Raji (cell line): Measurements from ENCODE around the gene KISS1.

Experiments used
- POLR2A ChIP-seq: IDR thresholded peaks from 2 replicates; pipeline ENCODE4 v1.6.1; 2011; ENCODE audit warnings: low read depth, low read length, control low read depth; ENCODE audit not compliant: insufficient read depth

KISS1 gene

DNA sequence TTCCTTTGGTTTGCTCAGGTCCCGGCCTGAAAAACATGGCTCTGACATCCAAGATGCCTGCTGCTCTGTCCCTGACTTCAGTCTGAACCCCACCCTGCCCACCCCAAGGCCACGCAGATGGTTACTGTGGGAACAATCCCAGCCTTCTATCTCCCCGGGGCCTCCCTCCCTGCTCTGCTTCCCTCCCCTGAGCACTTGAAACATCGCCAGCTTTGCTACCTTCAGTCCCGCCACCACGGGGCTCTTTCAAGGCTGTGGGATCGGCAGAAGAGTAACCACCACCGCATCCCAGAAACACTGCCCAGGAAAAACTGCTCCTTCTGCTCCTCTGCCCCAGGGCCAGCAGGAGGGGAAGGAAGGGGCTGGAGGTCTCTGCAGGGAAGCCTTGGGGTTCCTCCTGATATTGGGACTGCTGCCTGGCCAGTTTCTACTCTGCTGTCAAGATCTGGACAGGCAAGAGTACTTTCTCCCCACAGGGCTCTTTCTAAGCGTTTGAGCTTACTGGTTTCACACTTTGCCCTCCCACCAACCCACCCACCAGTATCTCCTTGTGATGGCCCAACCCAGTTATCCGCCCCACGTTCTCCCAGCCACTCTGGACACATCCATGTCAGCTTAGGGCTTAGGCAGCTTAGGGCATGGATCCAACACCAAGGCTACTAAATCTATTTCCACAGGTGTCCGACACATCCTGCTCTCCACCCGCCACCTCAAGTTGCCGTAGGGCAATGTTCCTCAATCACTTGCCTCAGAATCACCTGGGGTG is 52.8 kb downstream of the KISS1 start:
- TF ChIP-seq POLR2A = no peak

DNA sequence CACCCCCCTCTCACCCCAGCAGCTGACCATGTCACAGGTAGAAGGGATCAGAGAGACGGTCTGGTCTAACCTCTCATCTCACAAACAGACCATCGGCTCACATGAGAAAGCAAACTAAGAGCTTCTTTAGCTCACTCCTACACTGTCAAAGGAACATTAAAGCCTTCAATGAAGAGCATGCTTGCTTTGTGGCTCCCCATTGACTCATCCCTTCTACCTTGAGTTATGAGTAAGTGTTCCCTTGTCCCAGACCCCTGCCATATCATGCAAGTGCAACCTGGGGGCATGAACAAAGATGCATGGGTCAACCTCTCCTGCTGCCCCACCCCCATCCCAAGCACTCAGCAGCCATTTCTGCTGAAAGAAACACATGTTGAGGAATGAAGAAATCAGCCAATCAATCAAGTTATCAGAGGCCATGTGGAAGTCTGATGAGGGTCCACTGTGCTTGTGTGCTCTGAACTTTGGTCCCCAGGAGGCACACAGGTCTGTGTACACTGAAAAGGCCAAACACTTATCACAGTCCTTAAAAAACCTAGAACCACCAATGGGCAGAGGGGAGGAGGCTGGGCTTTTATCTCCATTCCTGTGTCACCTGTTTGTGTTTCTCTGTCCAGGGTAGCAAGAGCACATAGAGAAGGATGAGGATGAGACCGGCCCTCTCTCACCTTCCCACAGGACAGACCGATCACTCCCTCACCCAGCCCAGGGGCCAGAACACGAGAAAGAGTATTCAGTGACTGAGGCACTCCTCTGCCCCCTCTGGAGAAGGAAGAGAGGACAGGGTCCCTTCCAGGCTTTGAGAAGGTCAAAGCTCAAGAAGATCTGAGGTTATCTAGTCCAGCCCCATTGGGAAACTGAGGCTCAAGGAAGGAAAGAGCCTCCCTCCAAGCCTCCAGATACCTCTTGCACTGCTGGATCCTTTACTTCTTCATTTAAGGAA is 54.0 kb downstream of the KISS1 start:
- TF ChIP-seq POLR2A = no peak

DNA sequence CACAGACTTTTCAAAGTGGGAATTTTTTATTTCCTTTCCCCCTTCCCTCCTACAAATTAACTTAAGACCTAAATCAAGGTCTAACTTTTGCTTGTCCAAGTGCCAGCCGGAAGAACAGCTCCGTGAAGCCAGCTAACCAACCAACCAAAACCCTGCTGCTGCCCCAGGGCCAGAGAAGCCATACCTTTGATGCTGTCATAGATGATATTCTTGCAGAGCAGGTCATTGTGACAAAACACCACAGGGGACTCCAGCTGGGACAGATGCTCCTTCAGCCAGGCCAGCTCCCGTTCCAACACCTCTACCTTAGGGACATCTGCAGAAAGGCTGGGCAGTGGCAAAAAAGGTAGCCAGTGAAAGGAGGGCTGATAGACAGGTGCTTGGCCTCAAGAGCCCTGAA is 55.2 kb downstream of the KISS1 start:
- TF ChIP-seq POLR2A = no peak
